Immature natural killer cell (primary cell): ENCODE measurements around the gene MBD3. TPM values are rescaled to one million over a fixed set of nuclear protein-coding genes. Genes with fewer than 3 reads are reported as not detected.
A peak's percentile ranks its signal among the peaks of the same experiment; 100 is the strongest.

Source experiments
- DNase-seq, 3 donors: peaks; one replicate each; pipeline ENCODE4 v3.0.0; 2022; ENCODE audit warnings: mixed read lengths in 1 of 3
- H3K27ac Mint-ChIP-seq, 6 donors: one replicate each; pipeline ENCODE4 v1.8.0; 2020; ENCODE audit warnings: mixed read lengths in 6 of 6, mild to moderate bottlenecking in 5 of 6, inconsistent platforms in 4 of 6, moderate library complexity in 3 of 6
- H3K27me3 Mint-ChIP-seq, 3 donors: one replicate each; pipeline ENCODE4 v1.8.0; 2020 to 2021; ENCODE audit warnings: low read depth in 3 of 3, mild to moderate bottlenecking in 3 of 3, mixed read lengths in 3 of 3, moderate library complexity in 3 of 3, inconsistent platforms in 1 of 3
- H3K36me3 Mint-ChIP-seq, 3 donors: one replicate each; pipeline ENCODE4 v1.8.0; 2020; ENCODE audit warnings: mixed read lengths in 3 of 3, inconsistent platforms in 2 of 3, mild to moderate bottlenecking in 2 of 3
- H3K4me1 Mint-ChIP-seq, 2 donors: one replicate each; pipeline ENCODE4 v1.8.0; 2020; ENCODE audit warnings: inconsistent platforms in 2 of 2, mild to moderate bottlenecking in 2 of 2, mixed read lengths in 2 of 2, moderate library complexity in 1 of 2
- H3K4me3 Mint-ChIP-seq, 5 donors: one replicate each; pipeline ENCODE4 v1.8.0; 2020; ENCODE audit warnings: mild to moderate bottlenecking in 5 of 5, mixed read lengths in 5 of 5, inconsistent platforms in 3 of 5, moderate library complexity in 3 of 5
- H3K9me3 Mint-ChIP-seq, 6 donors: one replicate each; pipeline ENCODE4 v1.8.0; 2020; ENCODE audit warnings: mild to moderate bottlenecking in 6 of 6, mixed read lengths in 6 of 6, inconsistent platforms in 4 of 6, moderate library complexity in 3 of 6
- polyA plus RNA-seq, 3 donors: library from polyadenylated mRNA; unstranded; fragments of 300-500 nt; fragmentation: Illumina TruSeq; gene quantifications; one replicate each; pipeline ENCODE4 v1.2.3, GENCODE V29; 2021

The MBD3 gene
- polyA plus RNA-seq, 3 donors from 2014 or later: 4.8 to 13.8 (median 6.9) TPM

DNA sequence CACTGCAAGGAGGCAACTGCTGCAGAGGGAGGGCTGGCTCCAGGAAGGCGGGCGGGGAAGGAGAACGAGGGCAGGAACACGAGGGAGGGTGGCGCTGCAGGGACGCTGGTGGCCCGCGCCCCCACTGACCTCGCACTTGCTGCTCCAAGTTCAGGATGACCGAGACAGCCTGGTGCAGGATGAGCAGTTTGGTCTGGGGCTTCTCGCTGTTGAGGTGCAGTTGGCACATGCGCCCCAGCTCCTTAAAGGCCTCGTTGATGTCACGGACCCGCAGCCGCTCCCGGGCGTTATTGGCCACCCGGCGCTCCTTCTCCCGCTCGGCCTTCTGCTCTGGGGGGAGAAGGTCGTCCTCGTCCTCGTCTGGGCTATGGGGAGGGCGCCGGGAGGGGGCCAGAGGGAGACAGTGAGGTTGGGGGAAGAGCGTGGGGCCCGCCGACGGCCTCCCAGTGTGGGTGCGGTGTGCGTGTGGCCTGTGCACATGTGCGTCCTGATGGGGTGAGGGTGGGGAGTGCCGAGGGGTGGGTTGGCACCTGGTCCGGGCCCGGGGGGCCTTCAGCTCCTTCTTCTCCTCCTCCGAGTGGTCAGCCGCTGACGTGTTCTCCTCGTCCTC is 22.6 kb upstream of the MBD3 start:
- peaks cover 0 to 2% (median 2%) of the 10 kb centered on the region in 3 donors for H3K27me3 Mint-ChIP-seq
- no peak overlapping the region for H3K4me3 Mint-ChIP-seq
- no peaks in the 10 kb centered on the region for H3K9me3 Mint-ChIP-seq
- H3K4me1 Mint-ChIP-seq: peaks cover 2 to 8% of the 10 kb centered on the region in 2 donors
- DNase-seq: no peak
- no peak overlapping the region for H3K27ac Mint-ChIP-seq
- peaks cover 0 to 3% (median 0%) of the 10 kb centered on the region in 3 donors for H3K36me3 Mint-ChIP-seq

DNA sequence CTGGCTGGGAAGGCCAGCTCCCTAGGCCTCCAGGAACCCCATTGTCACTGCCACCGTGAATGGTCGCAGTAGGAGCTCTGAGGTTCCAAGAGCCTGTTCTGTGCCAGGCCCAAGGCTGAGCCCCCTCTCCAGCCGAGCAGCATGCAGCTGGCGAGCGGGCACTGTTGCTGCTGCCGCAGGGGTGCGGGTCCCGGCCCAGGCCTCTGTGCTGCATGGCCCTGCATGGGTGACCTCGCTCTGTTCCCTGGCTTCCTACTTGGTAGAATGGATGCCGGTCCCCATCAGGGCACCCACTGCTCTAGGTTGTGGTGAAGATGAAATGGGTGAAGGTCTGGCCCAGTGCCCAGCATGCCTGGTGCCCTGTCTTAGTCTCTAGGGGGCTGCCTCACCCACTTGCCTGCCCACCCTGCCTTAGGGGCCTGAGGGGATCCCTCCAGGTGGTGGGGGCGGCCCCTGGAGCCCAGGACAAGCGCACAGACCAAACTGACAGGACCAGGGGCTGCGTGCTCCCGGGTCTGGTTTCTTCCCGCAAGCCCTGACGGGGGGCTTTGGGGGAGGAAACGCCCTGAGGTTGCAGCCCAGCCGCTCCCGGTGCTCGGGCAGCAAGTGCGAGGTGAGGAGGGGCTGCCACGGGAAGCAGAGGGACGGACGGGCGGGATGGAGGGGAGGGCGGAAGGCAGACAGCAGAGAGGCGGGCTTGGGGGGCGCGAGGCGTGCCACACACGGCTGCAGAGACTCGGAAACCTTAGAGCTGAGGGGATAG is 21.3 kb upstream of the MBD3 start:
- Mint-ChIP-seq H3K36me3 (peaks cover 0 to 3% (median 0%) of the 10 kb centered on the region in 3 donors), H3K9me3 (no peaks in the 10 kb centered on the region), H3K27me3 (peaks cover 0 to 2% (median 2%) of the 10 kb centered on the region in 3 donors), H3K4me3 (no peak overlapping the region), H3K27ac (no peak overlapping the region), H3K4me1 (peaks cover 10 to 15% of the 10 kb centered on the region in 2 donors)
- no peak for DNase-seq

DNA sequence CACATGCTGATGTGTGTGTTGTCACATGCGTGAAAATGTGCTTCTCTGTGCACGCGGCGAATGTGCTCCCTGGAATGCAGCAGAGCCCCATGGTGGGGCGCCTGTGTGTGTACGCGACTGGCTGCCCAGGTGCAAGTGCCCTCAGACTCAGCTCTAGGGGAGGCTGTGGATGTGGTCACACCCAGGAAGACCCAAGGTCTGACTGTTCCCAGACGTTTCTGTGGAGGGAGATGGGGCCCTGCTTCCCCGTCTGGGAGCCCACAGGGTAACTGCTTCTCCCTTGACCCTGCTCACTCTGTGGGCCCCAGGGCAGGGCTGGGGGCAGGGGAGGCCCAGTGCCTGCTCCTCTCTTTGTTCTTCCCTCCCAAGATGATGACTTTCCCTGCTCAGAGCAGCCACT is 20.5 kb upstream of the MBD3 start:
- no peak overlapping the region for H3K27ac Mint-ChIP-seq
- DNase-seq: no peak
- H3K9me3 Mint-ChIP-seq: no peaks in the 10 kb centered on the region
- peaks cover 17 to 24% of the 10 kb centered on the region in 2 donors for H3K4me1 Mint-ChIP-seq
- H3K27me3 Mint-ChIP-seq: peaks cover 0 to 2% (median 0%) of the 10 kb centered on the region in 3 donors
- no peak overlapping the region for H3K4me3 Mint-ChIP-seq
- H3K36me3 Mint-ChIP-seq: peaks cover 0 to 3% (median 0%) of the 10 kb centered on the region in 3 donors

DNA sequence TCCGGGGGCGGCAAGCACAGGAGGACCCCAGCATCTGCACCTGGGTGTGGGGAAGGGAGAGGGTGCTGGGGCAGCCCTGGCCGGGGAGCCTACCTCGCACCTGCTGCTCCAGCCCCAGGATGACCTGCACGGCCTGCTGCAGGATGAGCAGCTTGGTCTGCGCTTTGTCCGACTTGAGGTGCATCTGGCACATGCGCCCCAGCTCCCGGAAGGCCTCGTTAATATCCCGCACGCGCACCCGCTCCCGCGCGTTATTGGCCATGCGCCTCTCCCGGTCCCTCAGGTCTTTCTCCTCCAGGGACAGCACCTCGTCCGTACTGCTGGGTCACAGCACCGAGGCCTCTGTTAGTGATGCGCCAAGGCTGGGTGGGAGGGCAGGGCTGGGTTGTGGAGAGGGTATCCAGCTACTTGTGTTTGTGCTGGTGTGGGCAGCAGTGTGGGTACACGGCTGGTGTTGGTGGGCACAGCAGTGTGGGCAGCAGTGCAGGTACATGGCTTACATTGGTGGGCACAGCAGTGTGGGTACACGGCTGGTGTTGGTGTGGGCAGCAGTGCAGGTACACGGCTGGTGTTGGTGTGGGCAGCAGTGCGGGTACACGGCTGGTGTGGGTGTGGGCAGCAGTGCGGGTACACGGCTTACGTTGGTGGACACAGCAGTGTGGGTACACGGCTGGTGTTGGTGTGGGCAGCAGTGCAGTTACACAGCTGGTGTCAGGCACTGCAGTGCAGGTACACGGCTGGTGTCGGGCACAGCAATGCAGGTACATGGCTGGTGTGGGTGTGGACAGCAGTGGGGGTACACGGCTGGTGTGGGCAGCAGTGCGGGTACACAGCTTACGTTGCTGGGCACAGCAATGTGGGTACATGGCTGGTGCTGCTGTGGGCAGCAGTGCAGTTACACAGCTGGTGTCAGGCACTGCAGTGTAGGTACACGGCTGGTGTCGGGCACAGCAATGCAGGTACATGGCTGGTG is 19.7 kb upstream of the MBD3 start:
- no peak overlapping the region for H3K27ac Mint-ChIP-seq
- peaks cover 0 to 3% (median 0%) of the 10 kb centered on the region in 3 donors for H3K36me3 Mint-ChIP-seq
- no peaks in the 10 kb centered on the region for H3K9me3 Mint-ChIP-seq
- no peak overlapping the region for H3K4me3 Mint-ChIP-seq
- H3K27me3 Mint-ChIP-seq: peaks cover 0 to 2% (median 0%) of the 10 kb centered on the region in 3 donors
- no peak for DNase-seq
- H3K4me1 Mint-ChIP-seq: peaks cover 22 to 24% of the 10 kb centered on the region in 2 donors

DNA sequence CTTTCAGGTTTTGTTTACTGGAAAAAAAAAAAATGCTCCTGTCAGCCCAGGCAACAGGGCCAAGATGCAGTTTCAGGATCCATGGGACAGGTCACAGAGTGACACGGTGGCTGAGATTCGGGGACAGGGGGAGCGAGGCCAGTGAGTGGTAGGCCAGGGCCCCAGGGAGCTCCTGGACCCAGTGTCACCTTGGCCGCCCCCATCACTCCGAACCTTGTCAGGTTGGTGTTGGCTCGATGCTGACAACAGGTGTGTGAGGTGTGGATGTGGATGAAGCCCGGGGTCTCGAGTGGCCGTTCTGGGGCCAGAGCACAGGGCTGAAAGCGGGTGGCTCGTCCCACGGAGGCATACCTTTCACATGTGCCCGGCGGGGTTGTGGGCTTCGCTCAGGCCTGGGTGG is 18.7 kb upstream of the MBD3 start:
- no peak overlapping the region for H3K27ac Mint-ChIP-seq
- peaks cover 0 to 5% (median 0%) of the 10 kb centered on the region in 3 donors for H3K27me3 Mint-ChIP-seq
- H3K36me3 Mint-ChIP-seq: peaks cover 0 to 3% (median 0%) of the 10 kb centered on the region in 3 donors
- H3K4me3 Mint-ChIP-seq: no peak overlapping the region
- DNase-seq: no peak
- peaks cover 24 to 29% of the 10 kb centered on the region in 2 donors for H3K4me1 Mint-ChIP-seq
- H3K9me3 Mint-ChIP-seq: no peaks in the 10 kb centered on the region

- H3K4me3 Mint-ChIP-seq: no peak overlapping the region
- H3K9me3 Mint-ChIP-seq: no peaks in the 10 kb centered on the region
- H3K27ac Mint-ChIP-seq: peak overlapping the region in 1 of 6 donors; percentile 40
- DNase-seq: no peak
- H3K27me3 Mint-ChIP-seq: peaks cover 6 to 11% (median 7%) of the 10 kb centered on the region in 3 donors
- H3K36me3 Mint-ChIP-seq: peaks cover 0 to 3% (median 0%) of the 10 kb centered on the region in 3 donors
- H3K4me1 Mint-ChIP-seq: peaks cover 32 to 37% of the 10 kb centered on the region in 2 donors
Measured at GRCh38 chr19:1610579-1610978, 17.9 kb upstream of the MBD3 start.

- H3K9me3 Mint-ChIP-seq: no peaks in the 10 kb centered on the region
- H3K36me3 Mint-ChIP-seq: peaks cover 0 to 3% (median 0%) of the 10 kb centered on the region in 3 donors
- H3K4me1 Mint-ChIP-seq: peaks cover 35 to 39% of the 10 kb centered on the region in 2 donors
- peaks cover 6 to 14% (median 10%) of the 10 kb centered on the region in 3 donors for H3K27me3 Mint-ChIP-seq
- peak overlapping the region; percentile 64 to 92 (median 84) for H3K27ac Mint-ChIP-seq
- no peak for DNase-seq
- peak overlapping the region in 3 of 5 donors; percentile 84 to 92 (median 86) for H3K4me3 Mint-ChIP-seq
Measured at GRCh38 chr19:1609680-1610474, 17.2 kb upstream of the MBD3 start.

DNA sequence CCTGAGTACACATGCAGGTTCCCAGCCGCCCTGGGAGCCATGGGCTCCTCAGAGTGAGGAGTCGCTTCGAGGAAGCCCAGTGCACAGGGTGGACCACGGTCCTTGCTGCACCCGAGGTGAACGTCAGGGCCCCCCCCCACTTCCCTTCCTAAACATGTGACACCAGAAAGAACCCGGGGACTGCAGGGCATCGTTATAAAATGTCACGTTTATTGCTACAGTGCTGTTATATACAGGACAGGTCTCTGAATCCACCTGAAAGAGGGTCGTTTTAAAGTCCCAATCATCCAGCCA is 16.4 kb upstream of the MBD3 start:
- H3K4me1 Mint-ChIP-seq: peaks cover 35 to 46% of the 10 kb centered on the region in 2 donors
- peak overlapping the region; percentile 73 to 92 (median 86) for H3K27ac Mint-ChIP-seq
- H3K9me3 Mint-ChIP-seq: no peaks in the 10 kb centered on the region
- peak in 2 of 3 donors; percentile 10 to 32 for DNase-seq
- peak overlapping the region; percentile 84 to 92 (median 86) for H3K4me3 Mint-ChIP-seq
- peaks cover 0 to 3% (median 0%) of the 10 kb centered on the region in 3 donors for H3K36me3 Mint-ChIP-seq
- peaks cover 6 to 15% (median 12%) of the 10 kb centered on the region in 3 donors for H3K27me3 Mint-ChIP-seq

GRCh38 chr19:1608359-1609102 is 15.9 kb upstream of the MBD3 start:
- Mint-ChIP-seq H3K9me3 (no peaks in the 10 kb centered on the region), H3K4me1 (peaks cover 35 to 51% of the 10 kb centered on the region in 2 donors), H3K4me3 (peak overlapping the region; percentile 84 to 92 (median 86)), H3K36me3 (peaks cover 0 to 3% (median 0%) of the 10 kb centered on the region in 3 donors), H3K27ac (peak overlapping the region; percentile 86 to 92 (median 91)), H3K27me3 (peaks cover 6 to 15% (median 12%) of the 10 kb centered on the region in 3 donors)
- DNase-seq: peak; percentile 28 to 49 (median 41)

- Mint-ChIP-seq H3K36me3 (no peaks in the 10 kb centered on the region), H3K9me3 (no peaks in the 10 kb centered on the region), H3K4me1 (peaks cover 50 to 59% of the 10 kb centered on the region in 2 donors), H3K4me3 (peak overlapping the region; percentile 96 to 100 (median 99)), H3K27ac (peak overlapping the region; percentile 92 to 99 (median 98)), H3K27me3 (peaks cover 8 to 14% (median 12%) of the 10 kb centered on the region in 3 donors)
- no peak for DNase-seq
Measured at GRCh38 chr19:1606138-1606651, 13.5 kb upstream of the MBD3 start.

DNA sequence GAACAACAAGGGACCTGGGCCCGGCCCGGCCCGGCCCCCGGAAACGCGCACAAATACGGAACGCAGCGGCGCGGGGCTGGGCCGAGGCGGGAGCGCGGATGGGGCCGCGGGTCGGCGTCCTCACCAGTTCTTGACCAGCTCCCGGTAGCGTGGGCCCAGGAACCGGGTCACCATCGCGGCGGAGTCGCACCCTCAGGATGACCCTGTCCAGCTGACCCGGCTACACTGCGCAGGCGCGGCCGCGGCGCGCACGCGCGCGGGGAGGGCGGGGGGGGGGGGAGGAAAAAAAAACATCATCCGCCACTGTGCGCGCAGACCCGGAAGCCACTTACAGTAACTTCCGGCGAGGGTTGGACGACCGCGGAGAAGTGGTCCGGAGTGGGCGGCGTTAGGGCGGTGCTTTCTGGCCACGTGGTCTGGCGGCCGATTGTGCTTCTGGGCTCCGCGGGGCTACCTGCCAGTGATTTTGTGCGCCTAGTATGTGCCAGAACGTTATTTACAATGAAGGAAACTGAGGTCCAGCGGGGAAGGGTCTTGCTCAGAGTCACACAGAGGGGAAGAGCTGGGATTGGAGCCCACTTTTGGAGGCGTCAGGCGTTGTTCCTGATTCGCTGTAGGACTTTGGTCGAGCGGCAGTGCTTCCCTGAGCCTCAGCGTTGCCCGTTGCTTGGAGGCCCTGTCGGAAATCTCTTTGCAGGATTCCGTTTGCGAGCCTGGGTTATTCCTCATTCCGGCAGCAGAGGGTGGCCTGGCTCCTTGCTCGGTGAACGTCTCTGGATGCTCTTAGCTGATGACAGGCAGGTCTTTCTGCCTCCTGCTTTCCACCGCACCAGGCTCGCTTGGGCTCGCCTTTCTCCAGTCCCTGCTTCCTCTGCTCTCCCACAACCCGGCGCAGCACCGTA is 12.8 kb upstream of the MBD3 start, which contains the start of gene UQCR11:
Gene UQCR11, minus strand, starts transcription at position 227 of the 902 bp plus-strand sequence. Its CDS starts 53 bp downstream, at position 174.
- peak; percentile 90 to 93 (median 93) for DNase-seq
- peaks cover 50 to 59% of the 10 kb centered on the region in 2 donors for H3K4me1 Mint-ChIP-seq
- peak within 1 kb of the TSS; percentile 92 to 99 (median 98) for H3K27ac Mint-ChIP-seq
- no peaks in the 10 kb centered on the region for H3K9me3 Mint-ChIP-seq
- H3K27me3 Mint-ChIP-seq: peaks cover 8 to 14% (median 12%) of the 10 kb centered on the region in 3 donors
- H3K36me3 Mint-ChIP-seq: no peaks in the 10 kb centered on the region
- peak within 1 kb of the TSS; percentile 96 to 100 (median 99) for H3K4me3 Mint-ChIP-seq
